Measurements from ENCODE around the gene HOXC10. TPM values are rescaled to one million over a fixed set of nuclear protein-coding genes. Genes with fewer than 3 reads are reported as not detected.

HOXC10 gene
- total and polyA plus RNA-seq, 2 experiments from 2014 or later: not detected

DNA sequence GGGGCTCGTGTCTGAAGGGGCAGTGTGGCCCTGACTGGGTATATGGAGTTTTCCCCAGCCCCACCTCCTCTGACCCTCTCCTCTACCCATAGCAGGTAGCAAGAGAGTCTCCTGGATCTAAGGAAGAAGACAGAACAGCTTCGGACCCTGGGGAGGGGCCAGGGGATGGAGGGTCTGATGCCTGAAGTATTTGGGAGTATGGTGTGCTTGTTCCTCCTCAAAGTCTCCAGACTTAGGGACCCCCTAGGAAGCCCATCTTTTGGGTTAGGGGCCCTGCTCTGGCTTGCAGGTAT lies 23.3 kb downstream of the HOXC10 start:
- Histone ChIP-seq H3K9me2 (ENCODE audit: insufficient read depth) (no peaks in the 10 kb centered on the region), H3K4me2 (no peak overlapping the region), H3K36me3 (ENCODE audit: insufficient read depth) (no peaks in the 10 kb centered on the region), H3K27me3 (ENCODE audit: insufficient read depth) (peaks cover 100% of the 10 kb centered on the region), H2AFZ (no peak overlapping the region), H3K4me1 (ENCODE audit: insufficient read depth) (peaks cover 31% of the 10 kb centered on the region), H3F3A (replicated peaks; ENCODE audit: low read depth) (peaks cover 25% of the 10 kb centered on the region), H3K79me2 (replicated peaks; ENCODE audit: insufficient read depth) (no peaks in the 10 kb centered on the region), H3K27ac (ENCODE audit: low read depth) (no peak overlapping the region), H3K4me3 (no peak overlapping the region), H4K20me1 (replicated peaks; ENCODE audit: insufficient read depth) (peaks cover 24% of the 10 kb centered on the region)
- Mint-ChIP-seq H3K9me3 (no peaks in the 10 kb centered on the region; the same call in 1 of the 3 replicates), H3K27me3 (ENCODE audit: insufficient read depth, low read depth, poor library complexity) (peaks cover 99% of the 10 kb centered on the region), H3K4me3 (no peak overlapping the region), H3K4me1 (peaks cover 27% of the 10 kb centered on the region), H3K36me3 (ENCODE audit: low read depth) (no peaks in the 10 kb centered on the region), H3K27ac (no peak overlapping the region)
- ATAC-seq: no peak
- DNase-seq (ENCODE audit: low spot score): no peak
- TF ChIP-seq POLR2AphosphoS5 (IDR thresholded peaks at IDR 0.05; ENCODE audit: low read depth) (no peak), EZH2 (IDR thresholded peaks at IDR 0.05; ENCODE audit: low read depth, unreplicated experiment) (peak; percentile 93), ZNF114 (CRISPR knock-in tag; IDR thresholded peaks at IDR 0.05) (no peak), NANOG (IDR thresholded peaks at IDR 0.05; ENCODE audit: borderline replicate concordance) (no peak), CREB1 (CRISPR knock-in tag; IDR thresholded peaks at IDR 0.05; ENCODE audit: low read depth) (no peak), ZNF331 (CRISPR knock-in tag; IDR thresholded peaks at IDR 0.05; ENCODE audit: low read depth) (no peak)
- TF ChIP-seq, protein P1, sequence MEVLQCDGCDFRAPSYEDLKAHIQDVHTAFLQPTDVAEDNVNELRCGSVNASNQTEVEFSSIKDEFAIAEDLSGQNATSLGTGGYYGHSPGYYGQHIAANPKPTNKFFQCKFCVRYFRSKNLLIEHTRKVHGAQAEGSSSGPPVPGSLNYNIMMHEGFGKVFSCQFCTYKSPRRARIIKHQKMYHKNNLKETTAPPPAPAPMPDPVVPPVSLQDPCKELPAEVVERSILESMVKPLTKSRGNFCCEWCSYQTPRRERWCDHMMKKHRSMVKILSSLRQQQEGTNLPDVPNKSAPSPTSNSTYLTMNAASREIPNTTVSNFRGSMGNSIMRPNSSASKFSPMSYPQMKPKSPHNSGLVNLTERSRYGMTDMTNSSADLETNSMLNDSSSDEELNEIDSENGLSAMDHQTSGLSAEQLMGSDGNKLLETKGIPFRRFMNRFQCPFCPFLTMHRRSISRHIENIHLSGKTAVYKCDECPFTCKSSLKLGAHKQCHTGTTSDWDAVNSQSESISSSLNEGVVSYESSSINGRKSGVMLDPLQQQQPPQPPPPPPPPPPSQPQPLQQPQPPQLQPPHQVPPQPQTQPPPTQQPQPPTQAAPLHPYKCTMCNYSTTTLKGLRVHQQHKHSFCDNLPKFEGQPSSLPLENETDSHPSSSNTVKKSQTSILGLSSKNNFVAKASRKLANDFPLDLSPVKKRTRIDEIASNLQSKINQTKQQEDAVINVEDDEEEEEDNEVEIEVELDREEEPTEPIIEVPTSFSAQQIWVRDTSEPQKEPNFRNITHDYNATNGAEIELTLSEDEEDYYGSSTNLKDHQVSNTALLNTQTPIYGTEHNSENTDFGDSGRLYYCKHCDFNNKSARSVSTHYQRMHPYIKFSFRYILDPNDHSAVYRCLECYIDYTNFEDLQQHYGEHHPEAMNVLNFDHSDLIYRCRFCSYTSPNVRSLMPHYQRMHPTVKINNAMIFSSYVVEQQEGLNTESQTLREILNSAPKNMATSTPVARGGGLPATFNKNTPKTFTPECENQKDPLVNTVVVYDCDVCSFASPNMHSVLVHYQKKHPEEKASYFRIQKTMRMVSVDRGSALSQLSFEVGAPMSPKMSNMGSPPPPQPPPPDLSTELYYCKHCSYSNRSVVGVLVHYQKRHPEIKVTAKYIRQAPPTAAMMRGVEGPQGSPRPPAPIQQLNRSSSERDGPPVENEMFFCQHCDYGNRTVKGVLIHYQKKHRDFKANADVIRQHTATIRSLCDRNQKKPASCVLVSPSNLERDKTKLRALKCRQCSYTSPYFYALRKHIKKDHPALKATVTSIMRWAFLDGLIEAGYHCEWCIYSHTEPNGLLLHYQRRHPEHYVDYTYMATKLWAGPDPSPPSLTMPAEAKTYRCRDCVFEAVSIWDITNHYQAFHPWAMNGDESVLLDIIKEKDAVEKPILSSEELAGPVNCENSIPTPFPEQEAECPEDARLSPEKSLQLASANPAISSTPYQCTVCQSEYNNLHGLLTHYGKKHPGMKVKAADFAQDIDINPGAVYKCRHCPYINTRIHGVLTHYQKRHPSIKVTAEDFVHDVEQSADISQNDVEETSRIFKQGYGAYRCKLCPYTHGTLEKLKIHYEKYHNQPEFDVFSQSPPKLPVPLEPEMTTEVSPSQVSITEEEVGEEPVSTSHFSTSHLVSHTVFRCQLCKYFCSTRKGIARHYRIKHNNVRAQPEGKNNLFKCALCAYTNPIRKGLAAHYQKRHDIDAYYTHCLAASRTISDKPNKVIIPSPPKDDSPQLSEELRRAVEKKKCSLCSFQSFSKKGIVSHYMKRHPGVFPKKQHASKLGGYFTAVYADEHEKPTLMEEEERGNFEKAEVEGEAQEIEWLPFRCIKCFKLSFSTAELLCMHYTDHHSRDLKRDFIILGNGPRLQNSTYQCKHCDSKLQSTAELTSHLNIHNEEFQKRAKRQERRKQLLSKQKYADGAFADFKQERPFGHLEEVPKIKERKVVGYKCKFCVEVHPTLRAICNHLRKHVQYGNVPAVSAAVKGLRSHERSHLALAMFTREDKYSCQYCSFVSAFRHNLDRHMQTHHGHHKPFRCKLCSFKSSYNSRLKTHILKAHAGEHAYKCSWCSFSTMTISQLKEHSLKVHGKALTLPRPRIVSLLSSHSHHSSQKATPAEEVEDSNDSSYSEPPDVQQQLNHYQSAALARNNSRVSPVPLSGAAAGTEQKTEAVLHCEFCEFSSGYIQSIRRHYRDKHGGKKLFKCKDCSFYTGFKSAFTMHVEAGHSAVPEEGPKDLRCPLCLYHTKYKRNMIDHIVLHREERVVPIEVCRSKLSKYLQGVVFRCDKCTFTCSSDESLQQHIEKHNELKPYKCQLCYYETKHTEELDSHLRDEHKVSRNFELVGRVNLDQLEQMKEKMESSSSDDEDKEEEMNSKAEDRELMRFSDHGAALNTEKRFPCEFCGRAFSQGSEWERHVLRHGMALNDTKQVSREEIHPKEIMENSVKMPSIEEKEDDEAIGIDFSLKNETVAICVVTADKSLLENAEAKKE (CRISPR knock-in tag; IDR thresholded peaks at IDR 0.05): no peak
- TF ChIP-seq, protein P2, sequence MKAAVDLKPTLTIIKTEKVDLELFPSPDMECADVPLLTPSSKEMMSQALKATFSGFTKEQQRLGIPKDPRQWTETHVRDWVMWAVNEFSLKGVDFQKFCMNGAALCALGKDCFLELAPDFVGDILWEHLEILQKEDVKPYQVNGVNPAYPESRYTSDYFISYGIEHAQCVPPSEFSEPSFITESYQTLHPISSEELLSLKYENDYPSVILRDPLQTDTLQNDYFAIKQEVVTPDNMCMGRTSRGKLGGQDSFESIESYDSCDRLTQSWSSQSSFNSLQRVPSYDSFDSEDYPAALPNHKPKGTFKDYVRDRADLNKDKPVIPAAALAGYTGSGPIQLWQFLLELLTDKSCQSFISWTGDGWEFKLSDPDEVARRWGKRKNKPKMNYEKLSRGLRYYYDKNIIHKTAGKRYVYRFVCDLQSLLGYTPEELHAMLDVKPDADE (IDR thresholded peaks at IDR 0.05): no peak

Data from GM23338 (cell line).